ENCODE data around the gene DDX6. TPM values are rescaled to one million over a fixed set of nuclear protein-coding genes. Genes with fewer than 3 reads are reported as not detected.
A peak's percentile ranks its signal among the peaks of the same experiment; 100 is the strongest.

Gene DDX6
- total RNA-seq, 1 experiment from 2014 or later, result 151 TPM

DNA sequence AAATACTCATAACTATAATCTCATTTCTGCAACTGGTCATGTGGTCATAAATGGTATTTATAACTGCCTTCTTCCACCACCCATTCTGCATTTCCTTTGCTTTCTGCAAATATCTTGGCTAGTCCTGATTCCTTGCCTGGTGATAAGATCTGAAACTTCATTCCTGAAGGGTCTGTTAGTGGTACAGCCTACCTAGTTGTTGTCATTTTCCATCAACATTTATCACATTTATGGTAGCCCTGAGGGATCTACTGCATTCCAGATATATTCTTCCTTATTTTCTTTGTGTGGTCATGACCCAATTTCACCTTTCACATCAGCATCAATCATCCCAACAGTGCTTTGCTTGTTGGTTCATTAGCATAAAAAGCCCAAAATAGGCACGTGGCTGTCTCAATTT lies 50.1 kb downstream of the DDX6 start (continued):
- TF ChIP-seq, protein P1, sequence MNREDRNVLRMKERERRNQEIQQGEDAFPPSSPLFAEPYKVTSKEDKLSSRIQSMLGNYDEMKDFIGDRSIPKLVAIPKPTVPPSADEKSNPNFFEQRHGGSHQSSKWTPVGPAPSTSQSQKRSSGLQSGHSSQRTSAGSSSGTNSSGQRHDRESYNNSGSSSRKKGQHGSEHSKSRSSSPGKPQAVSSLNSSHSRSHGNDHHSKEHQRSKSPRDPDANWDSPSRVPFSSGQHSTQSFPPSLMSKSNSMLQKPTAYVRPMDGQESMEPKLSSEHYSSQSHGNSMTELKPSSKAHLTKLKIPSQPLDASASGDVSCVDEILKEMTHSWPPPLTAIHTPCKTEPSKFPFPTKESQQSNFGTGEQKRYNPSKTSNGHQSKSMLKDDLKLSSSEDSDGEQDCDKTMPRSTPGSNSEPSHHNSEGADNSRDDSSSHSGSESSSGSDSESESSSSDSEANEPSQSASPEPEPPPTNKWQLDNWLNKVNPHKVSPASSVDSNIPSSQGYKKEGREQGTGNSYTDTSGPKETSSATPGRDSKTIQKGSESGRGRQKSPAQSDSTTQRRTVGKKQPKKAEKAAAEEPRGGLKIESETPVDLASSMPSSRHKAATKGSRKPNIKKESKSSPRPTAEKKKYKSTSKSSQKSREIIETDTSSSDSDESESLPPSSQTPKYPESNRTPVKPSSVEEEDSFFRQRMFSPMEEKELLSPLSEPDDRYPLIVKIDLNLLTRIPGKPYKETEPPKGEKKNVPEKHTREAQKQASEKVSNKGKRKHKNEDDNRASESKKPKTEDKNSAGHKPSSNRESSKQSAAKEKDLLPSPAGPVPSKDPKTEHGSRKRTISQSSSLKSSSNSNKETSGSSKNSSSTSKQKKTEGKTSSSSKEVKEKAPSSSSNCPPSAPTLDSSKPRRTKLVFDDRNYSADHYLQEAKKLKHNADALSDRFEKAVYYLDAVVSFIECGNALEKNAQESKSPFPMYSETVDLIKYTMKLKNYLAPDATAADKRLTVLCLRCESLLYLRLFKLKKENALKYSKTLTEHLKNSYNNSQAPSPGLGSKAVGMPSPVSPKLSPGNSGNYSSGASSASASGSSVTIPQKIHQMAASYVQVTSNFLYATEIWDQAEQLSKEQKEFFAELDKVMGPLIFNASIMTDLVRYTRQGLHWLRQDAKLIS (CRISPR knock-in tag; IDR thresholded peaks at IDR 0.05; ENCODE audit: borderline replicate concordance), result no peak

DNA sequence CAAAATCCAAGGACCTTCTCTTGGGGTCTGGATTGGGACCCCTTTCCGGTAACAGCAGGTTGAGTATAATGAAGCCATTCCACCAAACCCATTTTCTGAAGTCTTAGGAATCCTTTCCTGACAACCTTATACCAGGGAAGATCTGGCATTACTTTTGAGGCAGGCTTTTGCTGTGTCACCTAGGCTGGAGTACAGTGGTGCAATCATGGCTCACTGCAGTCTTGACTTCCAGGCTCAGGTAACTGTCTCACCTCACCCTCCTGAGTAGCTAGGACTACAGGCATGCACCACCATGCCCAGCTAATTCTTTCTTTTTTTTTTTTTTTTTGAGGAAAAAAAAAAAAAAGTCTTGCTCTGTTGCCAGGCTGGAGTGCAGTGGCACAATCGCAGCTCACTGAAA lies 55.8 kb downstream of the DDX6 start:
- DNase-seq (ENCODE audit: low spot score), result no peak
- Mint-ChIP-seq H3K36me3 (peaks cover 70% of the 10 kb centered on the region), H3K4me3 (no peak overlapping the region), H3K4me1 (peaks cover 28% of the 10 kb centered on the region), H3K27me3 (ENCODE audit: low read depth) (peaks cover 5% of the 10 kb centered on the region), H3K27ac (peak overlapping the region; percentile 53), H3K9me3 (peaks cover 29% of the 10 kb centered on the region)
- POLR2A ChIA-PET, result interaction anchor here (0.6 kb wide), 1 partner anchor 50 kb away, joined by 4 read pairs; no protein-coding TSS in a partner anchor
- CTCF ChIA-PET, result interaction anchor here (2.5 kb wide), 1 partner anchor 45 kb away, joined by 11 read pairs; no protein-coding TSS in a partner anchor
- ATAC-seq, result no peak
- no peak for TF ChIP-seq OVOL2 (CRISPR knock-in tag; IDR thresholded peaks at IDR 0.05; ENCODE audit: borderline replicate concordance)
- no peak for TF ChIP-seq ZNF396 (CRISPR knock-in tag; IDR thresholded peaks at IDR 0.05; ENCODE audit: borderline replicate concordance)
- TF ChIP-seq NR3C1 (CRISPR knock-in tag; conservative IDR thresholded peaks at IDR 0.05; ENCODE audit: low read depth), result no peak
- TF ChIP-seq SOX15 (CRISPR knock-in tag; IDR thresholded peaks at IDR 0.05), result no peak
- TF ChIP-seq, protein P2, sequence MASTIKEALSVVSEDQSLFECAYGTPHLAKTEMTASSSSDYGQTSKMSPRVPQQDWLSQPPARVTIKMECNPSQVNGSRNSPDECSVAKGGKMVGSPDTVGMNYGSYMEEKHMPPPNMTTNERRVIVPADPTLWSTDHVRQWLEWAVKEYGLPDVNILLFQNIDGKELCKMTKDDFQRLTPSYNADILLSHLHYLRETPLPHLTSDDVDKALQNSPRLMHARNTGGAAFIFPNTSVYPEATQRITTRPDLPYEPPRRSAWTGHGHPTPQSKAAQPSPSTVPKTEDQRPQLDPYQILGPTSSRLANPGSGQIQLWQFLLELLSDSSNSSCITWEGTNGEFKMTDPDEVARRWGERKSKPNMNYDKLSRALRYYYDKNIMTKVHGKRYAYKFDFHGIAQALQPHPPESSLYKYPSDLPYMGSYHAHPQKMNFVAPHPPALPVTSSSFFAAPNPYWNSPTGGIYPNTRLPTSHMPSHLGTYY (CRISPR knock-in tag; IDR thresholded peaks at IDR 0.05), result no peak
- TF ChIP-seq ETV6 (CRISPR knock-in tag; IDR thresholded peaks at IDR 0.05), result no peak
- TF ChIP-seq, protein P3, sequence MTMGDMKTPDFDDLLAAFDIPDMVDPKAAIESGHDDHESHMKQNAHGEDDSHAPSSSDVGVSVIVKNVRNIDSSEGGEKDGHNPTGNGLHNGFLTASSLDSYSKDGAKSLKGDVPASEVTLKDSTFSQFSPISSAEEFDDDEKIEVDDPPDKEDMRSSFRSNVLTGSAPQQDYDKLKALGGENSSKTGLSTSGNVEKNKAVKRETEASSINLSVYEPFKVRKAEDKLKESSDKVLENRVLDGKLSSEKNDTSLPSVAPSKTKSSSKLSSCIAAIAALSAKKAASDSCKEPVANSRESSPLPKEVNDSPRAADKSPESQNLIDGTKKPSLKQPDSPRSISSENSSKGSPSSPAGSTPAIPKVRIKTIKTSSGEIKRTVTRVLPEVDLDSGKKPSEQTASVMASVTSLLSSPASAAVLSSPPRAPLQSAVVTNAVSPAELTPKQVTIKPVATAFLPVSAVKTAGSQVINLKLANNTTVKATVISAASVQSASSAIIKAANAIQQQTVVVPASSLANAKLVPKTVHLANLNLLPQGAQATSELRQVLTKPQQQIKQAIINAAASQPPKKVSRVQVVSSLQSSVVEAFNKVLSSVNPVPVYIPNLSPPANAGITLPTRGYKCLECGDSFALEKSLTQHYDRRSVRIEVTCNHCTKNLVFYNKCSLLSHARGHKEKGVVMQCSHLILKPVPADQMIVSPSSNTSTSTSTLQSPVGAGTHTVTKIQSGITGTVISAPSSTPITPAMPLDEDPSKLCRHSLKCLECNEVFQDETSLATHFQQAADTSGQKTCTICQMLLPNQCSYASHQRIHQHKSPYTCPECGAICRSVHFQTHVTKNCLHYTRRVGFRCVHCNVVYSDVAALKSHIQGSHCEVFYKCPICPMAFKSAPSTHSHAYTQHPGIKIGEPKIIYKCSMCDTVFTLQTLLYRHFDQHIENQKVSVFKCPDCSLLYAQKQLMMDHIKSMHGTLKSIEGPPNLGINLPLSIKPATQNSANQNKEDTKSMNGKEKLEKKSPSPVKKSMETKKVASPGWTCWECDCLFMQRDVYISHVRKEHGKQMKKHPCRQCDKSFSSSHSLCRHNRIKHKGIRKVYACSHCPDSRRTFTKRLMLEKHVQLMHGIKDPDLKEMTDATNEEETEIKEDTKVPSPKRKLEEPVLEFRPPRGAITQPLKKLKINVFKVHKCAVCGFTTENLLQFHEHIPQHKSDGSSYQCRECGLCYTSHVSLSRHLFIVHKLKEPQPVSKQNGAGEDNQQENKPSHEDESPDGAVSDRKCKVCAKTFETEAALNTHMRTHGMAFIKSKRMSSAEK (CRISPR knock-in tag; IDR thresholded peaks at IDR 0.05; ENCODE audit: borderline replicate concordance), result no peak
- TF ChIP-seq, protein P4, sequence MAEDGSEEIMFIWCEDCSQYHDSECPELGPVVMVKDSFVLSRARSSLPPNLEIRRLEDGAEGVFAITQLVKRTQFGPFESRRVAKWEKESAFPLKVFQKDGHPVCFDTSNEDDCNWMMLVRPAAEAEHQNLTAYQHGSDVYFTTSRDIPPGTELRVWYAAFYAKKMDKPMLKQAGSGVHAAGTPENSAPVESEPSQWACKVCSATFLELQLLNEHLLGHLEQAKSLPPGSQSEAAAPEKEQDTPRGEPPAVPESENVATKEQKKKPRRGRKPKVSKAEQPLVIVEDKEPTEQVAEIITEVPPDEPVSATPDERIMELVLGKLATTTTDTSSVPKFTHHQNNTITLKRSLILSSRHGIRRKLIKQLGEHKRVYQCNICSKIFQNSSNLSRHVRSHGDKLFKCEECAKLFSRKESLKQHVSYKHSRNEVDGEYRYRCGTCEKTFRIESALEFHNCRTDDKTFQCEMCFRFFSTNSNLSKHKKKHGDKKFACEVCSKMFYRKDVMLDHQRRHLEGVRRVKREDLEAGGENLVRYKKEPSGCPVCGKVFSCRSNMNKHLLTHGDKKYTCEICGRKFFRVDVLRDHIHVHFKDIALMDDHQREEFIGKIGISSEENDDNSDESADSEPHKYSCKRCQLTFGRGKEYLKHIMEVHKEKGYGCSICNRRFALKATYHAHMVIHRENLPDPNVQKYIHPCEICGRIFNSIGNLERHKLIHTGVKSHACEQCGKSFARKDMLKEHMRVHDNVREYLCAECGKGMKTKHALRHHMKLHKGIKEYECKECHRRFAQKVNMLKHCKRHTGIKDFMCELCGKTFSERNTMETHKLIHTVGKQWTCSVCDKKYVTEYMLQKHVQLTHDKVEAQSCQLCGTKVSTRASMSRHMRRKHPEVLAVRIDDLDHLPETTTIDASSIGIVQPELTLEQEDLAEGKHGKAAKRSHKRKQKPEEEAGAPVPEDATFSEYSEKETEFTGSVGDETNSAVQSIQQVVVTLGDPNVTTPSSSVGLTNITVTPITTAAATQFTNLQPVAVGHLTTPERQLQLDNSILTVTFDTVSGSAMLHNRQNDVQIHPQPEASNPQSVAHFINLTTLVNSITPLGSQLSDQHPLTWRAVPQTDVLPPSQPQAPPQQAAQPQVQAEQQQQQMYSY (CRISPR knock-in tag; IDR thresholded peaks at IDR 0.05), result no peak
- TF ChIP-seq, protein P5, sequence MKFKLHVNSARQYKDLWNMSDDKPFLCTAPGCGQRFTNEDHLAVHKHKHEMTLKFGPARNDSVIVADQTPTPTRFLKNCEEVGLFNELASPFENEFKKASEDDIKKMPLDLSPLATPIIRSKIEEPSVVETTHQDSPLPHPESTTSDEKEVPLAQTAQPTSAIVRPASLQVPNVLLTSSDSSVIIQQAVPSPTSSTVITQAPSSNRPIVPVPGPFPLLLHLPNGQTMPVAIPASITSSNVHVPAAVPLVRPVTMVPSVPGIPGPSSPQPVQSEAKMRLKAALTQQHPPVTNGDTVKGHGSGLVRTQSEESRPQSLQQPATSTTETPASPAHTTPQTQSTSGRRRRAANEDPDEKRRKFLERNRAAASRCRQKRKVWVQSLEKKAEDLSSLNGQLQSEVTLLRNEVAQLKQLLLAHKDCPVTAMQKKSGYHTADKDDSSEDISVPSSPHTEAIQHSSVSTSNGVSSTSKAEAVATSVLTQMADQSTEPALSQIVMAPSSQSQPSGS (CRISPR knock-in tag; IDR thresholded peaks at IDR 0.05; ENCODE audit: borderline replicate concordance, low read depth), result no peak
- TF ChIP-seq, protein P6, sequence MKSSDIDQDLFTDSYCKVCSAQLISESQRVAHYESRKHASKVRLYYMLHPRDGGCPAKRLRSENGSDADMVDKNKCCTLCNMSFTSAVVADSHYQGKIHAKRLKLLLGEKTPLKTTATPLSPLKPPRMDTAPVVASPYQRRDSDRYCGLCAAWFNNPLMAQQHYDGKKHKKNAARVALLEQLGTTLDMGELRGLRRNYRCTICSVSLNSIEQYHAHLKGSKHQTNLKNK (CRISPR knock-in tag; IDR thresholded peaks at IDR 0.05), result no peak
- no peak for TF ChIP-seq FOXK1 (CRISPR knock-in tag; IDR thresholded peaks at IDR 0.05)
- no peak for TF ChIP-seq ZNF121 (CRISPR knock-in tag; IDR thresholded peaks at IDR 0.05)
- no peak for TF ChIP-seq ZNF416 (CRISPR knock-in tag; IDR thresholded peaks at IDR 0.05)
- no peak for TF ChIP-seq ELF4 (CRISPR knock-in tag; IDR thresholded peaks at IDR 0.05; ENCODE audit: low read depth)
- TF ChIP-seq JAZF1 (CRISPR knock-in tag; IDR thresholded peaks at IDR 0.05), result no peak
- no peak for TF ChIP-seq GTF2I (CRISPR knock-in tag; conservative IDR thresholded peaks at IDR 0.05)
- TF ChIP-seq NFATC4 (CRISPR knock-in tag; IDR thresholded peaks at IDR 0.05), result no peak
- no peak for TF ChIP-seq ESRRA (CRISPR knock-in tag; IDR thresholded peaks at IDR 0.05; ENCODE audit: borderline replicate concordance)
